Stimulated activated memory B cell treated with anti-CD40 and anti-IgM and Interleukin-4, amounts not matched to agents 10 μg/mL and 1 μg/mL and 100 μg/mL, for 72 hours (primary cell): ENCODE measurements around the gene NT5C3B.
A peak's percentile ranks its signal among the peaks of the same experiment; 100 is the strongest.
"Not testable (repeated sequence)": the region's sequence is repeated elsewhere in the genome, so short reads cannot be mapped to it uniquely, and the experiment has no call there.

Experiments
- ATAC-seq: fragments of 150-1000 bp; cut with Tn5 transposase; 2 replicates; pipeline ENCODE4 v1.10.0; 2021
- H3K27ac Mint-ChIP-seq: one replicate; pipeline ENCODE4 v1.8.0; 2022; ENCODE audit warnings: mild to moderate bottlenecking, mixed read lengths
- H3K27me3 Mint-ChIP-seq: one replicate; pipeline ENCODE4 v1.8.0; 2022; ENCODE audit warnings: mixed read lengths
- H3K36me3 Mint-ChIP-seq: one replicate; pipeline ENCODE4 v1.8.0; 2022; ENCODE audit warnings: mixed read lengths
- H3K4me1 Mint-ChIP-seq: one replicate; pipeline ENCODE4 v1.8.0; 2022; ENCODE audit warnings: mixed read lengths
- H3K4me3 Mint-ChIP-seq: one replicate; pipeline ENCODE4 v1.8.0; 2022; ENCODE audit warnings: mild to moderate bottlenecking, moderate library complexity, mixed read lengths
- H3K9me3 Mint-ChIP-seq: one replicate; pipeline ENCODE4 v1.8.0; 2022; ENCODE audit warnings: mixed read lengths

Gene NT5C3B

GRCh38 chr17:41860254-41860931 is 24.4 kb upstream of the NT5C3B start:
- no peaks in the 10 kb centered on the region for H3K9me3 Mint-ChIP-seq
- H3K27me3 Mint-ChIP-seq: no peaks in the 10 kb centered on the region
- H3K27ac Mint-ChIP-seq: no peak overlapping the region
- H3K4me1 Mint-ChIP-seq: peaks cover 21% of the 10 kb centered on the region
- no peak for ATAC-seq
- no peaks in the 10 kb centered on the region for H3K36me3 Mint-ChIP-seq
- H3K4me3 Mint-ChIP-seq: no peak overlapping the region

- Mint-ChIP-seq H3K36me3 (peaks cover 26% of the 10 kb centered on the region), H3K4me1 (peaks cover 18% of the 10 kb centered on the region)
- ATAC-seq, H3K27me3 Mint-ChIP-seq, H3K4me3 Mint-ChIP-seq, H3K27ac Mint-ChIP-seq, H3K9me3 Mint-ChIP-seq: not testable (repeated sequence)
These were observed 15.3 kb upstream of the NT5C3B start for GRCh38 chr17:41851382-41851781.

GRCh38 chr17:41849251-41849990 is 13.4 kb upstream of the NT5C3B start:
- ATAC-seq: no peak
- Mint-ChIP-seq H3K36me3 (peaks cover 22% of the 10 kb centered on the region), H3K27me3 (no peaks in the 10 kb centered on the region), H3K4me3 (no peak overlapping the region), H3K9me3 (no peaks in the 10 kb centered on the region), H3K27ac (no peak overlapping the region), H3K4me1 (peaks cover 18% of the 10 kb centered on the region)

- peaks cover 15% of the 10 kb centered on the region for H3K36me3 Mint-ChIP-seq
- H3K27ac Mint-ChIP-seq: no peak overlapping the region
- ATAC-seq: no peak
- peaks cover 18% of the 10 kb centered on the region for H3K4me1 Mint-ChIP-seq
- no peaks in the 10 kb centered on the region for H3K9me3 Mint-ChIP-seq
- no peaks in the 10 kb centered on the region for H3K27me3 Mint-ChIP-seq
- H3K4me3 Mint-ChIP-seq: no peak overlapping the region
These were observed 12.8 kb upstream of the NT5C3B start for GRCh38 chr17:41848788-41849187.

GRCh38 chr17:41844971-41845370 is 8.9 kb upstream of the NT5C3B start:
- no peak overlapping the region for H3K27ac Mint-ChIP-seq
- H3K27me3 Mint-ChIP-seq: no peaks in the 10 kb centered on the region
- peaks cover 4% of the 10 kb centered on the region for H3K4me1 Mint-ChIP-seq
- no peaks in the 10 kb centered on the region for H3K9me3 Mint-ChIP-seq
- no peak for ATAC-seq
- H3K4me3 Mint-ChIP-seq: no peak overlapping the region
- peaks cover 11% of the 10 kb centered on the region for H3K36me3 Mint-ChIP-seq

- not testable (repeated sequence) for H3K27ac Mint-ChIP-seq, H3K4me3 Mint-ChIP-seq, H3K9me3 Mint-ChIP-seq, H3K27me3 Mint-ChIP-seq, ATAC-seq, H3K36me3 Mint-ChIP-seq, H3K4me1 Mint-ChIP-seq
These were observed 4.7 kb upstream of the NT5C3B start for GRCh38 chr17:41840781-41841180.

GRCh38 chr17:41839448-41839847 is 3.4 kb upstream of the NT5C3B start:
- not testable (repeated sequence) for H3K4me3 Mint-ChIP-seq, H3K36me3 Mint-ChIP-seq, H3K9me3 Mint-ChIP-seq, ATAC-seq, H3K27me3 Mint-ChIP-seq, H3K27ac Mint-ChIP-seq
- peaks cover 14% of the 10 kb centered on the region for H3K4me1 Mint-ChIP-seq

- peak within 1 kb of the TSS; percentile 67 for H3K27ac Mint-ChIP-seq
- H3K36me3 Mint-ChIP-seq: no peaks in the 10 kb centered on the region
- peak within 1 kb of the TSS; percentile 79 for H3K4me3 Mint-ChIP-seq
- no peaks in the 10 kb centered on the region for H3K9me3 Mint-ChIP-seq
- peaks cover 14% of the 10 kb centered on the region for H3K4me1 Mint-ChIP-seq
- no peaks in the 10 kb centered on the region for H3K27me3 Mint-ChIP-seq
- ATAC-seq: no peak
These were observed 1.9 kb upstream of the NT5C3B start, which contains the start of gene KLHL10 for GRCh38 chr17:41837761-41838538. KLHL10 (plus strand) TSS chr17:41837825; CDS start chr17:41837933, 108 bp downstream.

GRCh38 chr17:41836550-41837196 is 641 bp upstream of the NT5C3B start:
- no peak for ATAC-seq
- H3K27me3 Mint-ChIP-seq: no peaks in the 10 kb centered on the region
- peak overlapping the region; percentile 79 for H3K4me3 Mint-ChIP-seq
- no peaks in the 10 kb centered on the region for H3K9me3 Mint-ChIP-seq
- H3K27ac Mint-ChIP-seq: peak overlapping the region; percentile 67
- peaks cover 14% of the 10 kb centered on the region for H3K4me1 Mint-ChIP-seq
- peaks cover 7% of the 10 kb centered on the region for H3K36me3 Mint-ChIP-seq

- Mint-ChIP-seq H3K4me1 (peaks cover 14% of the 10 kb centered on the region), H3K27ac (peak overlapping the region; percentile 67), H3K9me3 (no peaks in the 10 kb centered on the region), H3K36me3 (peaks cover 12% of the 10 kb centered on the region), H3K27me3 (no peaks in the 10 kb centered on the region), H3K4me3 (peak overlapping the region; percentile 79)
- peak; percentile 56 for ATAC-seq
These were observed 725 bp downstream of the NT5C3B start for GRCh38 chr17:41835214-41835799.

GRCh38 chr17:41829961-41830360 is 6.1 kb downstream of the NT5C3B start:
- H3K27ac Mint-ChIP-seq, ATAC-seq, H3K4me3 Mint-ChIP-seq, H3K4me1 Mint-ChIP-seq, H3K9me3 Mint-ChIP-seq, H3K27me3 Mint-ChIP-seq: not testable (repeated sequence)
- peaks cover 29% of the 10 kb centered on the region for H3K36me3 Mint-ChIP-seq

GRCh38 chr17:41825175-41825845 is 10.7 kb downstream of the NT5C3B start:
- ATAC-seq: no peak
- no peak overlapping the region for H3K27ac Mint-ChIP-seq
- H3K4me3 Mint-ChIP-seq: no peak overlapping the region

GRCh38 chr17:41824086-41824485 is 11.9 kb downstream of the NT5C3B start:
- Mint-ChIP-seq H3K36me3 (peaks cover 6% of the 10 kb centered on the region), H3K27ac (no peak overlapping the region), H3K4me1 (no peaks in the 10 kb centered on the region), H3K27me3 (peaks cover 18% of the 10 kb centered on the region), H3K9me3 (no peaks in the 10 kb centered on the region), H3K4me3 (no peak overlapping the region)
- no peak for ATAC-seq

More at GRCh38 chr17:41825175-41825845, 10.7 kb downstream of the NT5C3B start:
- H3K9me3 Mint-ChIP-seq: no peaks in the 10 kb centered on the region
- peaks cover 17% of the 10 kb centered on the region for H3K36me3 Mint-ChIP-seq
- no peaks in the 10 kb centered on the region for H3K4me1 Mint-ChIP-seq
- H3K27me3 Mint-ChIP-seq: peaks cover 6% of the 10 kb centered on the region

- peaks cover 19% of the 10 kb centered on the region for H3K27me3 Mint-ChIP-seq
- H3K4me3 Mint-ChIP-seq: no peak overlapping the region
- peaks cover 3% of the 10 kb centered on the region for H3K4me1 Mint-ChIP-seq
- peaks cover 1% of the 10 kb centered on the region for H3K36me3 Mint-ChIP-seq
- H3K27ac Mint-ChIP-seq: no peak overlapping the region
- H3K9me3 Mint-ChIP-seq: no peaks in the 10 kb centered on the region
- no peak for ATAC-seq
These were observed 12.5 kb downstream of the NT5C3B start for GRCh38 chr17:41823580-41823979.
